Stimulated activated CD4-positive, alpha-beta T cell treated with anti-CD3 and anti-CD28 coated beads, TNF-alpha, amount 100 ng/mL, for 24 hours (primary cell): Measurements from ENCODE around the gene AQP12B.

Experiments
- DNase-seq, 3 experiments: peaks; one replicate each; pipeline ENCODE4 v3.0.0-alpha.2; 2020; ENCODE audit warnings: low read depth in 3 of 3

Gene AQP12B

DNA sequence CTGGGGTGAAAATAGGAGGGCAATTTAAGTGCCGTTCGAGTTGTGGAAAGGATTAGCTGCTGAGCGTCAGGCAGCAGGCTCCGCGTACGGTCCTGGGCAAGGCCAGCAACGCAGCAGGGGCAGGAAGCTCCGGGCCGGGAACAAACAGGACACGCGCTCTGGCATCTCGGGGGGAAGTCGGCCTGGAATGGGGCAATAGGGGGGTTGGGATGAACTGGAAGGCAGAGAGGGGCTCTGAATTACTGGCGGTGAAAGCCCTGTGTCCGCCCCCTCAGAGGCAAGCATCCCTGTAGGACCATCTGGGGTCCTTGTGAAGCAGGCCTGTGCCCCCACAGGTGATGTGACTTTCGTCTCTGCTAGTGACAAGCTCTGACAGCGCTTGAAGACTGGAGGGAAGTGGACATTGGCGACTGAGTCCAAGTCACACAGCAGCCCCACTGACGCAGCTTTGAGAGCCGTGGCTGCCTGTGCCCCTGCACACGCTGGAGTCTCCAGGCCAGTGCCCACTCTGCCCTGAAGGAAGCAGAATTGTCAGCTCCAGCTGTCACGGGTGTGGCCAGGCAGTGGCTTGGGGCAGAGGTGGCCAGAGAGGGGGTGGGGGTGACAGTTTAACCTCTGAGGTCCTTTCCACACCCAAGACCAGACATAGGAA is 35.1 kb downstream of the AQP12B start:
- DNase-seq = no peak

DNA sequence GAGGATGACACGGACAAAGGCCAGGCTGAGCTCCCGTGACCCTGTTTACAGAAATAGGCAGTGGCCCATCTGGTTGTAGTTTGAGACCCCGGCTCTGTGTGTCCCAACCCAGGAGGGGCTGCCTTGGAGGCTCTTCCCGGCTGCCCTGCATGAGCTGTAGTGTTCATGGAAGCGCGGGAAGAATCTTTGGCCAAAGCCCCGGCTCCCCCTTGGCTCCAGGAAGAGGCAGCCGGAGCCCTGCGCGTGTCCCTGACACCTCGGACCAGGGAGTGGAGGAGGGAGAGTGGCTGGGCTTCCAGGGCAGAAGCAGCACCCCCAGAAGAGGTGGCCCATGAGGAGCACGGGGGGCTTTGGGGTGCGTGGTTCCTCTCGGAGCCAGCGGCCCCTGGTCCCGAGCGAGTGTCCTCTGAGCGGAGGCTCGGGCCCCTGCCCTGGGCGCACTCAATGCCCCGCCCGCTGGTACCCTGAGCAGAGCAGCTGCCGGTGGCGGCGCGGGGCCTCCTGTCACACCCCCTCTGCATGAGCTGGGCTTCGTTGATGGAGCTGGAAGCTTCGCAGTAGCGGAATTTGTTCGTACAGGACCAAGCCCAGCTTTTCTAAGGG is 35.7 kb downstream of the AQP12B start:
- no peak for DNase-seq

DNA sequence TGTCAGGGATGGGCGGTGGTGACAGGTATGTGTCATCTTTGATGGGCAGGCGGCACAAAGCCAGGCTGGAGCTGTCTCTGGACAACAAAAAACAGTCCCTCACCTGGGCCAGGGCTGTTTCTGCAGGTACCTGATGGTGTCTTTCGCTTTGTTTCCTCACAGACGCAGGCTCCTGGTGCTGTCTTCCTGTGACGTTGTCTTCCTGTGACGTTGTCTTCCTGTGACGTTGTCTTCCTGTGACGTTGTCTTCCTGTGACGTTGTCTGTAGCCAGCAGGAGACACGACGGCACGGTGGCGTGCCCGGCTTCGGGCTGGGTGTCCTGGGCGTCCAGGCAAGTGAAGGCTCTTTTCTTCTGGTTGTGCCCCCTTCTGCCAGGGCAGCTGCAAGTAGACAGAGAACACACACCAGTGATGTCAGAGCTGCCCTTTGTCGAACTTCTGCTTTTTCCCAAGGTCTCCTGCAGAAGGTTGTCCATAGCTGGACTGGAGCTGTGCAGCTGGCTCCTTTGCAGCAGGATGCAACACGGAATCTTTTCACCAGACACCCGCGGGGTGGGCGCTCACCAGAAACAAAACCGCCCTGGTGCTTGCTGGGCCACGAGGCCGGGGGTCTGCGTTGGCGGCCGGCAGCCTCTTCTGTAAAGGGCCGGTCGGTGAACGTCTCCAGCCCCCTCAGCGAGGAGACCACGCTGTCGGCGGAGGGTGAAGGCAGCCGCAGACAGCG is 36.3 kb downstream of the AQP12B start:
- DNase-seq = no peak

GRCh38 chr2:240645801-240646175 is 36.9 kb downstream of the AQP12B start:
- no peak for DNase-seq

DNA sequence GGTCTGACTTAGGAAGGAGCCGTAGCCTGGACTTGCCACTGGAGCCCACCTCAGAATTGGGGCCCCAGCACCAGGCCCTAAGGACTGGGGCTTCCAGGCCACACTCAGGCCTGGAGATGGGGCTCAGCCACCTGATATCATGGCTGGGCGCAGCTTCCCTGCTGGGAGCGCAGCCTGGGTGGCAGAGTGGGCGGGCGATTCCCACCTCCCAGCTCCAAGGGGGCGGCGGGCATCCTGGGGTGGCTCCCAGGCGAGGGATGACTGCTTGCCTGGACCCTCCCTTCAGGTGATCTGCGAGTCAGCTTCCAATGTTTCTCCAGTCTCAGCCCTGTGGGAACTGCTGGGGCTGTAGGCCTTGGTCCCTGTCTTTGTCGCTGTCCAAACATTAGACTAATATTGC is 37.3 kb downstream of the AQP12B start:
- no peak for DNase-seq

- no peak for DNase-seq
Measured at GRCh38 chr2:240644859-240645301, 37.8 kb downstream of the AQP12B start.

DNA sequence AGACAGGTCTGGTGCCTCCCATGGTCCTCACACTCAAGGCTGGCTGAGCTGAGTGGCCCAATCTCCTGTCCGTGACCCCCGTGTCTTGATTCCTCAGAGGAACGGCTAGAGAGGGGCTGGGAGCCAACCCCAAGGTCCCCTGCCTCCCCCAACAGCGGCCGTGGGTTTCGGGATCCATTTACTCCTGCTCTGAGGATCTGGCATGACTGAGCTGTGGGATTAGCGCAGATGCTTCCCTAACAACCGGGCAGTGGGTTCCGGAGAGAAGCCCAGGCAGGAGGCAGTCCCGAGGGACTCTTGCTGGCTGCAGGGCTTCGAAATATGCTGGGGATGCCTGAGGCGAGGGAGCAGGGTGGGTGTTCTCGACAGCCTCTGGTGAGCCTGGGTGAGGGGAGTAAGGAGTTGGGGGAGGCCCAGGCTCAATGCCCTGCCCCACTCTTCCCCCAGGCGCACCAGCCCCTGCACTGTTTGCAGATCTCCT is 38.5 kb downstream of the AQP12B start:
- DNase-seq = no peak

DNA sequence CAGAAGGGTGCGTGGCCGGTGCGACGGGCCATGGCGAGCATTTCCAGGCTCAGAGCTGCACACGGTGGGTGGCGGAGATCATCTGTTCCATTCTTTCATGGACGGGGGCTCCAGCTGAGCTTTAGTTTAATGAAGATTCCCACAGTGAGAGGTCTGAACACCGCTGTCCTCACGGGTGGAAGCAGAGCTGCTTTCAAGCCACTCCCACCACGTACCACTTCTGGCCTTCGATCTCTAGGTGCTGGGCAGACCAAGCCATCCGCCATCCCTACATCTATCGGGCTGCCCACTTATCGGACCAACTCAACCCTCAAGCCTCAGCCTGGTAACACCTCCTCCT is 38.9 kb downstream of the AQP12B start:
- no peak for DNase-seq

DNA sequence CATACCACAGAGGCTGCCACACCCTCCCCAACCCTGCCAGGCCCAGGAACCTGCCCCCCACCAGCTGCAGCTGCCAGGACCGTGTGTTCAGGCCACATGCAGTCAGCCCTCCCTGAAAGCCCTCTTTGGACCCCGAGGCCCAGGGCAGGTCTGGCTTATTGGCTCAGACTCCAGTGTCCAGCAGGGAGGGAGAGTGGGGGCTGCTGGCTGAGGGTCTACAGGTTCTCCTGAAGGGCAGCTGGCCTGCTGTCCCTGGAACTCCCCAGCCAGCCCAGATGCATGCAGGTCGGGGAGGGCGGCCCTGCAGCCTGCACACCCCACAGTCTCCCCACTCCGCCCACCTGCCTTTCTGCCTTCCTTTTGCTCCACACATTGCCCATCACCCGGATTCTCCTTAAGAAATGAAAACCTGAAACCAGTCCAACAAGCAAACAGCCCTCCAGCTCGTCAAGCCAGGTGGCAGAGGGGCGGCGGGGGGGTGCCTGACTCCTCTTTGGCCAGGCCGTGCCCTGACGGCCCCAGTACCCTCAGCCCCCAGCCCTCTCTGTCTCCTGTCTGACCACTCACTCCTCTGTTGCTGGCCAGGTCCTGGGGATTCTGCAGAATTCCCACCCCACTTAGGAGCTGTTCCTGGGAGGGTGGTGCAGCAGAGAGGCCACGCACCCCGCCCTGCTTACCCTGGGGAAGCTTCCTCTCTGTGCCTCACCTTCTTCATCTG is 39.4 kb downstream of the AQP12B start:
- DNase-seq = no peak

GRCh38 chr2:240642806-240643092 is 39.9 kb downstream of the AQP12B start:
- DNase-seq = no peak

- DNase-seq = no peak
Measured at GRCh38 chr2:240642061-240642805, 40.5 kb downstream of the AQP12B start.

- DNase-seq = no peak
Measured at GRCh38 chr2:240640939-240641338, 41.7 kb downstream of the AQP12B start.

GRCh38 chr2:240639566-240639965 is 43.1 kb downstream of the AQP12B start:
- DNase-seq = no peak

- no peak for DNase-seq
Measured at GRCh38 chr2:240638512-240639160, 44.0 kb downstream of the AQP12B start.

GRCh38 chr2:240637901-240638345 is 44.8 kb downstream of the AQP12B start:
- no peak for DNase-seq

DNA sequence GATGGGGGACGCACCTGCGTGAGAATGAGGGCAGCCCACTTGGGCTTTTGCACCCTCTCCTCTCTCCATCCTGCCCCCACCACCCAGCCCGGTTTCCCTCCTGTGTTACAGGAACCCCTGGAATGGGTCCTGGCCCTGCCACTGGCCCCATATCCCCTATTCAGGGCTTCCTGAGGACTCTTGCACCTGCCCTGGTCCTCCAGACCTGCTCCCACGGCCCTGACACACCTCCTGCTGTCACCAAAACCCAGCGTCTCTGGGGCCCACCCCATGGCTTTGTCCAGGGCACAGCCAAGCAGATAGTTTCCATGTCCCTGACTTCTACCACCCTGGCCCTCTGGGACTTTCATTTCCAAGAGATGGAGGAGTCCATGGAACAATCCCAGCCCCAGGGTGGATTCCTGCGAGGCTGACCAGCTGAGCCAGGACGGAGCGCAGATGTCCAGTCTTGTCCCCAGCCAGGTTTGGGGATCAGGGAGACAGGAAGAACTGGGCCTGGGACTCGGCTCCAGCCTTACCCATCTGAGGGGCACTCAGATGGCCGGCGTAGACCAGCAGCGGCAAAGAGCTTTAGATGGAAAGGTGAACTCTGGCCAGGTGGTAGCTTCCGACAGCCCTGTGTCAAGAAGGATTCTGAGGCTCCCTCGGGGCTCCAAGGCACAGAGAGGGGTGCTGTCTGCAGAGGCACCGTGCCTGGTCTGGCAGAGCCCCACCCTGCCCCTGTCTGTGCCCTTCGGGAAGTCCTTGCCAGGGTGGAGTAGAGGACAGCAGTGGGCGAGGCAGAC is 45.4 kb downstream of the AQP12B start:
- DNase-seq = no peak

DNA sequence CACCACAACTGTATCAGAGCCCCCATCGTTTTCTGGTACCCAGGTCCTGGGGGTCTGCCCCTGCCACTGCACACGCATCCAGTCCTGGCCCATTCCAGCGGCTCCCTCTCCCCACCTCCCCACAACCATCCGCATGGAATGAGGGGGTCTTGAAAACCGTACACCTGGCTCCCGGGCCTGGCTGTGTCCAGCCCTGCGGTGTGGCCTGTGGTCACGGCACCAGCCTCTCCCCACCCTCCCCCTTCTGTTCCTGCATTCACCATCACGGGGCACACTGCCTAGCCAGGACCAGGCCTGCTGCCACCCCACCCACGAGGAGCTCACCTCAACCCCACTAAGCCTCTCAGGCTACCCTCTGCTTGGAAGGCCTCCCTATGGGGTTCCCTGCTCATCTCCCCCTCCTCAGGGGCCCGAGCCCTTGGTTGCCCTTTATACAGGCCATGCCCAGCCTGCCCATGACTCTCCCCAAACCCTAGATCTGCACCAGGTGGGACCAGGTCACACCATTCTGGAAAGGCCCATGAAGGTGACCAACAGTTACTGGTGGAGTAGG is 46.0 kb downstream of the AQP12B start:
- DNase-seq = no peak

GRCh38 chr2:240635998-240636547 is 46.6 kb downstream of the AQP12B start:
- no peak for DNase-seq

DNA sequence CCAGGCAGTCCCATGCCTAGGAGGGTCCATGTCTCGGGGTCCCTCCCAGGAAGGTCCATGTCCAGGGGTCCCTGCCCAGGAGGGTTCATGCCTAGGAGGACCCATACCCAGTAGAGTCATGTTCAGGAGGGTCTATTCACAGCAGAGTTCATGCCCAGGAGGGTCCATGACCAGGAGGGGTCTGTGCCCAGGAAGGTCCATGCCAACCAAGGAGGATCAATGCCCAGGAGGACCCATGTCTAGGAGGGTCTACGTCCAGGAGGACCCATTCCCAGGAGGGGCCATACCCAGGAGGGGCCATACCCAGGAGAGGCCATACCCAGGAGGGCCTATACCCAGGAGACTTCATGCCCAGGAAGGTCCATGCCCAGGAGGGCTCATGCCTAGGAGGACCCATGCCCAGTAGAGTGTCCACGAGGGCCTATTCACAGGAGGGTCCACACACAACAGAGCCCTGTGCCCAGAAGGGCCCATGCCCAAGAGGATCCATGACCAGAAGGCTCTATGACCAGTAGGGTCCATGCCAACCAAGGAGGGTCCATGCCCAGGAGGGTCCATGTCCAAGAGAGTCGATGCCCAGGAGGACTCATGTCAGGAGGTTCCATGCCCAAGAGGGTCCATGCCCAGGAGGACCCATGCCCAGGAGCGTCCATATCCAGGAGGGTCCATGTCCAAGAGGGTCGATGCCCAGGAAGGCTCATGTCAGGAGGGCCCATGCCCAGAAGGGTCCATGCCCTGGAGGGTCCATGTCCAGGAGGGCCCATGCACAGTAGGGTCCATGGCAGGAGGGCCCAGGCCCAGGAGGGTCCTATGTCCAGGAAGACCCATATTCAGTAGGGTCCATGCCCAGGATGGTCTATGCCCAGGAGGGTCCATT is 47.3 kb downstream of the AQP12B start:
- DNase-seq = no peak
